HEK293 (cell line): Measurements from ENCODE around the gene LRRC47.

ENCODE experiments used
- CTCF ChIA-PET: fragments of 350-600 bp; formaldehyde crosslinking; extraction: SDS; loops from one replicate; lab custom pipeline; 2021; ENCODE audit warnings: antibody characterized with exemption; lab: Yijun Ruan, JAX
- POLR2A ChIA-PET: fragments of 300-600 bp; formaldehyde crosslinking; extraction: SDS; loops from one replicate; lab custom pipeline; 2020; ENCODE audit warnings: antibody characterized with exemption, inconsistent platforms; lab: Yijun Ruan, JAX
- H3K27ac ChIP-seq: fragments of 200-500 bp; sonication (Bioruptor generic); 2 replicates; pipeline ENCODE4 v1.5.1; 2014; ENCODE audit warnings: low read depth, low read length, control low read depth, inconsistent platforms; ENCODE audit errors: extremely low read depth
- H3K36me3 ChIP-seq, 2 experiments: fragments of 200-500 bp in 1 of 2; sonication (Bioruptor generic) in 1 of 2; 1 replicate in 1 of 2; 2 replicates in 1 of 2; pipeline ENCODE4 v1.5.1; 2014 to 2017; ENCODE audit warnings: inconsistent platforms in 2 of 2, low read length in 2 of 2; ENCODE audit not compliant: control insufficient read depth in 2 of 2, insufficient read depth in 1 of 2
- H3K4me1 ChIP-seq: fragments of 200-500 bp; sonication (Bioruptor generic); 2 replicates; pipeline ENCODE4 v1.5.1; 2014; ENCODE audit warnings: mild to moderate bottlenecking, low read length, inconsistent platforms; ENCODE audit not compliant: control insufficient read depth, insufficient read depth
- H3K4me3 ChIP-seq: 2 replicates; pipeline ENCODE4 v1.5.1; 2011; ENCODE audit warnings: low read depth, mild to moderate bottlenecking, control low read depth, low read length, moderate library complexity
- H3K9me3 ChIP-seq: fragments of 200-500 bp; sonication (Bioruptor generic); 2 replicates; pipeline ENCODE4 v1.5.1; 2014; ENCODE audit warnings: low read depth, low read length, inconsistent platforms; ENCODE audit not compliant: control insufficient read depth, insufficient read depth
- ZFHX2 ChIP-seq: fragments of 450-650 bp; formaldehyde crosslinking; conservative IDR thresholded peaks from 2 replicates; pipeline ENCODE4 v1.5.1; 2016; ENCODE audit warnings: missing biosample characterization, missing genetic modification characterization
- ZIC2 ChIP-seq: fragments of 450-650 bp; formaldehyde crosslinking; IDR thresholded peaks from 2 replicates; pipeline ENCODE4 v1.5.1; 2016; ENCODE audit warnings: missing biosample characterization, missing genetic modification characterization
- ZNF155 ChIP-seq: fragments of 450-650 bp; formaldehyde crosslinking; IDR thresholded peaks from 2 replicates; pipeline ENCODE4 v1.5.1; 2016; ENCODE audit warnings: missing biosample characterization, missing genetic modification characterization
- ZNF2 ChIP-seq: fragments of 450-650 bp; formaldehyde crosslinking; IDR thresholded peaks from 2 replicates; pipeline ENCODE4 v1.5.1; 2016; ENCODE audit warnings: missing biosample characterization, missing genetic modification characterization
- ZNF266 ChIP-seq: fragments of 450-650 bp; formaldehyde crosslinking; IDR thresholded peaks from 2 replicates; pipeline ENCODE4 v1.5.1; 2016; ENCODE audit warnings: missing biosample characterization, missing genetic modification characterization, low read depth
- ZNF416 ChIP-seq: fragments of 450-650 bp; formaldehyde crosslinking; IDR thresholded peaks from 2 replicates; pipeline ENCODE4 v1.5.1; 2016; ENCODE audit warnings: missing biosample characterization, missing genetic modification characterization
- ZNF501 ChIP-seq: fragments of 450-650 bp; formaldehyde crosslinking; IDR thresholded peaks from 2 replicates; pipeline ENCODE4 v1.5.1; 2016; ENCODE audit warnings: missing biosample characterization, missing genetic modification characterization
- ZNF549 ChIP-seq: fragments of 450-650 bp; IDR thresholded peaks from 2 replicates; pipeline ENCODE4 v1.5.1; 2018; ENCODE audit warnings: missing biosample characterization, missing genetic modification characterization, mild to moderate bottlenecking, inconsistent platforms, moderate library complexity
- ZNF560 ChIP-seq: fragments of 450-650 bp; formaldehyde crosslinking; IDR thresholded peaks from 2 replicates; pipeline ENCODE4 v1.5.1; 2017; ENCODE audit warnings: missing biosample characterization, missing genetic modification characterization, borderline replicate concordance
- ZNF623 ChIP-seq: fragments of 450-650 bp; formaldehyde crosslinking; IDR thresholded peaks from 2 replicates; pipeline ENCODE4 v1.5.1; 2016; ENCODE audit warnings: missing biosample characterization, missing genetic modification characterization
- ZNF664 ChIP-seq: fragments of 450-650 bp; formaldehyde crosslinking; IDR thresholded peaks from 2 replicates; pipeline ENCODE4 v1.5.1; 2016; ENCODE audit warnings: missing biosample characterization, missing genetic modification characterization
- ZNF701 ChIP-seq: fragments of 450-650 bp; formaldehyde crosslinking; IDR thresholded peaks from 2 replicates; pipeline ENCODE4 v1.5.1; 2016; ENCODE audit warnings: missing biosample characterization, missing genetic modification characterization
- ZNF768 ChIP-seq: fragments of 450-650 bp; formaldehyde crosslinking; IDR thresholded peaks from 2 replicates; pipeline ENCODE4 v1.5.1; 2018; ENCODE audit warnings: missing biosample characterization, mild to moderate bottlenecking, missing genetic modification characterization
- ZNF785 ChIP-seq: fragments of 450-650 bp; formaldehyde crosslinking; IDR thresholded peaks from 2 replicates; pipeline ENCODE4 v1.5.1; 2016; ENCODE audit warnings: missing biosample characterization, missing genetic modification characterization
- ZSCAN16 ChIP-seq: fragments of 450-650 bp; formaldehyde crosslinking; IDR thresholded peaks from 2 replicates; pipeline ENCODE4 v1.5.1; 2016; ENCODE audit warnings: missing biosample characterization, missing genetic modification characterization
- TF ChIP-seq, protein P1 (sequence below): fragments of 450-650 bp; formaldehyde crosslinking; IDR thresholded peaks from 2 replicates; pipeline ENCODE4 v1.5.1; 2016; ENCODE audit warnings: missing biosample characterization, missing genetic modification characterization
- TF ChIP-seq, protein P2 (sequence below): fragments of 450-650 bp; formaldehyde crosslinking; IDR thresholded peaks from 2 replicates; pipeline ENCODE4 v1.5.1; 2017; ENCODE audit warnings: missing biosample characterization, missing genetic modification characterization
- TF ChIP-seq, protein P3 (sequence below): fragments of 450-650 bp; formaldehyde crosslinking; IDR thresholded peaks from 2 replicates; pipeline ENCODE4 v1.5.1; 2016; ENCODE audit warnings: missing biosample characterization, missing genetic modification characterization

Gene LRRC47

DNA sequence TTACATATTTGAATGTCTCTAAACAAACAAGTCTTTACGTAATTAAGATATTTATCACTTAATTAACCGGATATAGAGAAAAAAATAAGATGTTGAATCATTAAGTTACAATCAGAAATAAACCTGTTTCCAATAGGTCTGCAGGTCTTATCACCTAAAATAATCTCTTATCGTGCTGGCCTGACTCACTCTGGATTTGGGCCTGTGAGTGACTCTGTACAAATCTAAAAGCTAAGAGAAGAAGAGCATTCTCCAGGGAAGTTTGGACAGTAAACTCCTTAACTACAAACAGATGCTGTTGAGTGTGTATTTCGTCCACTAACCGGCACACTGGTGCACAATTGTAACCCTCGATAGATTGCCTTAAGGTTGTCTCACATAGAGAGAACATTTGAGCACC lies 35.4 kb upstream of the LRRC47 start:
- no peaks in the 10 kb centered on the region for H3K9me3 ChIP-seq
- peaks cover 33 to 93% of the 10 kb centered on the region in 2 experiments for H3K36me3 ChIP-seq
- TF ChIP-seq ZSCAN16 (tag by site-specific recombination) (no peak), ZIC2 (tag by site-specific recombination) (no peak), ZNF785 (tag by site-specific recombination) (no peak), ZNF2 (no peak)
- TF ChIP-seq, protein P1, sequence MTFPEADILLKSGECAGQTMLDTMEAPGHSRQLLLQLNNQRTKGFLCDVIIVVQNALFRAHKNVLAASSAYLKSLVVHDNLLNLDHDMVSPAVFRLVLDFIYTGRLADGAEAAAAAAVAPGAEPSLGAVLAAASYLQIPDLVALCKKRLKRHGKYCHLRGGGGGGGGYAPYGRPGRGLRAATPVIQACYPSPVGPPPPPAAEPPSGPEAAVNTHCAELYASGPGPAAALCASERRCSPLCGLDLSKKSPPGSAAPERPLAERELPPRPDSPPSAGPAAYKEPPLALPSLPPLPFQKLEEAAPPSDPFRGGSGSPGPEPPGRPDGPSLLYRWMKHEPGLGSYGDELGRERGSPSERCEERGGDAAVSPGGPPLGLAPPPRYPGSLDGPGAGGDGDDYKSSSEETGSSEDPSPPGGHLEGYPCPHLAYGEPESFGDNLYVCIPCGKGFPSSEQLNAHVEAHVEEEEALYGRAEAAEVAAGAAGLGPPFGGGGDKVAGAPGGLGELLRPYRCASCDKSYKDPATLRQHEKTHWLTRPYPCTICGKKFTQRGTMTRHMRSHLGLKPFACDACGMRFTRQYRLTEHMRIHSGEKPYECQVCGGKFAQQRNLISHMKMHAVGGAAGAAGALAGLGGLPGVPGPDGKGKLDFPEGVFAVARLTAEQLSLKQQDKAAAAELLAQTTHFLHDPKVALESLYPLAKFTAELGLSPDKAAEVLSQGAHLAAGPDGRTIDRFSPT: no peak
- POLR2A ChIA-PET: no interaction called here
- H3K4me3 ChIP-seq: no peak overlapping the region
- no peak overlapping the region for H3K27ac ChIP-seq
- H3K4me1 ChIP-seq: no peaks in the 10 kb centered on the region
- CTCF ChIA-PET: no interaction called here

DNA sequence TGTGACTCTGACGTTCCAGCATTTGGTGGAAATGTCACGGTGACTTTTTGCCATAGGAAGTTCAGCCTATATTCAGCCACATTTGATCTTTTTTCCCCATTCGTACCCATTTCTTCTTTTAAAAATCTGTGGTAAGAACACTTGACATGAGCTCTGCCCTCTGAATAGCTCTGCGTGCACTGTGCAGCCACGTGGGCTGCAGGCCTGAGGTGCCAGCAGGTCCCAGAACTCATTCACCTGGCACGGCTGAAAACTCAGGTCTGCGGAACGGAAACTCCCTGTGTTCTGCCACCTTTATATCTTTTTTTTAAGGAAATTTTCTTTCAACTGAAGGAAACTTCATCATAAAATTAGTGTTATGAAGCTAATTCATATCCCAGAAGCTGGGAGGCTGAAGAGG lies 32.1 kb upstream of the LRRC47 start:
- Histone ChIP-seq H3K36me3 (peaks cover 21 to 96% of the 10 kb centered on the region in 2 experiments), H3K4me3 (no peak overlapping the region), H3K9me3 (no peaks in the 10 kb centered on the region), H3K4me1 (no peaks in the 10 kb centered on the region), H3K27ac (no peak overlapping the region)
- ChIA-PET CTCF (interaction anchor here (0.6 to 1.5 kb wide), 2 partner anchors 10 to 401 kb away, joined by 3 read pairs; no protein-coding TSS in a partner anchor), POLR2A (interaction anchor here (1.5 kb wide), 1 partner anchor 29 kb away, joined by 3 read pairs; no protein-coding TSS in a partner anchor)
- TF ChIP-seq ZNF501 (tag by site-specific recombination) (no peak), ZNF2 (no peak), ZNF560 (no peak), ZNF701 (tag by site-specific recombination) (no peak), ZNF623 (tag by site-specific recombination) (no peak), ZNF155 (tag by site-specific recombination) (no peak), ZNF266 (tag by site-specific recombination) (no peak), ZNF549 (tag by site-specific recombination) (no peak), ZNF416 (tag by site-specific recombination) (no peak), ZFHX2 (tag by site-specific recombination) (no peak), ZNF768 (no peak), ZNF664 (tag by site-specific recombination) (no peak)
- TF ChIP-seq, protein P2, sequence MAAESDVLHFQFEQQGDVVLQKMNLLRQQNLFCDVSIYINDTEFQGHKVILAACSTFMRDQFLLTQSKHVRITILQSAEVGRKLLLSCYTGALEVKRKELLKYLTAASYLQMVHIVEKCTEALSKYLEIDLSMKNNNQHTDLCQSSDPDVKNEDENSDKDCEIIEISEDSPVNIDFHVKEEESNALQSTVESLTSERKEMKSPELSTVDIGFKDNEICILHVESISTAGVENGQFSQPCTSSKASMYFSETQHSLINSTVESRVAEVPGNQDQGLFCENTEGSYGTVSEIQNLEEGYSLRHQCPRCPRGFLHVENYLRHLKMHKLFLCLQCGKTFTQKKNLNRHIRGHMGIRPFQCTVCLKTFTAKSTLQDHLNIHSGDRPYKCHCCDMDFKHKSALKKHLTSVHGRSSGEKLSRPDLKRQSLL: no peak
- TF ChIP-seq, protein P3, sequence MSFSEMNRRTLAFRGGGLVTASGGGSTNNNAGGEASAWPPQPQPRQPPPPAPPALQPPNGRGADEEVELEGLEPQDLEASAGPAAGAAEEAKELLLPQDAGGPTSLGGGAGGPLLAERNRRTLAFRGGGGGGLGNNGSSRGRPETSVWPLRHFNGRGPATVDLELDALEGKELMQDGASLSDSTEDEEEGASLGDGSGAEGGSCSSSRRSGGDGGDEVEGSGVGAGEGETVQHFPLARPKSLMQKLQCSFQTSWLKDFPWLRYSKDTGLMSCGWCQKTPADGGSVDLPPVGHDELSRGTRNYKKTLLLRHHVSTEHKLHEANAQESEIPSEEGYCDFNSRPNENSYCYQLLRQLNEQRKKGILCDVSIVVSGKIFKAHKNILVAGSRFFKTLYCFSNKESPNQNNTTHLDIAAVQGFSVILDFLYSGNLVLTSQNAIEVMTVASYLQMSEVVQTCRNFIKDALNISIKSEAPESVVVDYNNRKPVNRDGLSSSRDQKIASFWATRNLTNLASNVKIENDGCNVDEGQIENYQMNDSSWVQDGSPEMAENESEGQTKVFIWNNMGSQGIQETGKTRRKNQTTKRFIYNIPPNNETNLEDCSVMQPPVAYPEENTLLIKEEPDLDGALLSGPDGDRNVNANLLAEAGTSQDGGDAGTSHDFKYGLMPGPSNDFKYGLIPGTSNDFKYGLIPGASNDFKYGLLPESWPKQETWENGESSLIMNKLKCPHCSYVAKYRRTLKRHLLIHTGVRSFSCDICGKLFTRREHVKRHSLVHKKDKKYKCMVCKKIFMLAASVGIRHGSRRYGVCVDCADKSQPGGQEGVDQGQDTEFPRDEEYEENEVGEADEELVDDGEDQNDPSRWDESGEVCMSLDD (tag by site-specific recombination): no peak
